GM19467 (cell line): Measurements from ENCODE around the gene CACNA2D4.

Source experiments
- ATAC-seq: cut with Tn5 transposase; IDR thresholded peaks from one replicate; pipeline ENCODE4 v1.9.1; 2021; ENCODE audit warnings: mild to moderate bottlenecking, moderate library complexity; ENCODE audit not compliant: unreplicated experiment

CACNA2D4 gene

DNA sequence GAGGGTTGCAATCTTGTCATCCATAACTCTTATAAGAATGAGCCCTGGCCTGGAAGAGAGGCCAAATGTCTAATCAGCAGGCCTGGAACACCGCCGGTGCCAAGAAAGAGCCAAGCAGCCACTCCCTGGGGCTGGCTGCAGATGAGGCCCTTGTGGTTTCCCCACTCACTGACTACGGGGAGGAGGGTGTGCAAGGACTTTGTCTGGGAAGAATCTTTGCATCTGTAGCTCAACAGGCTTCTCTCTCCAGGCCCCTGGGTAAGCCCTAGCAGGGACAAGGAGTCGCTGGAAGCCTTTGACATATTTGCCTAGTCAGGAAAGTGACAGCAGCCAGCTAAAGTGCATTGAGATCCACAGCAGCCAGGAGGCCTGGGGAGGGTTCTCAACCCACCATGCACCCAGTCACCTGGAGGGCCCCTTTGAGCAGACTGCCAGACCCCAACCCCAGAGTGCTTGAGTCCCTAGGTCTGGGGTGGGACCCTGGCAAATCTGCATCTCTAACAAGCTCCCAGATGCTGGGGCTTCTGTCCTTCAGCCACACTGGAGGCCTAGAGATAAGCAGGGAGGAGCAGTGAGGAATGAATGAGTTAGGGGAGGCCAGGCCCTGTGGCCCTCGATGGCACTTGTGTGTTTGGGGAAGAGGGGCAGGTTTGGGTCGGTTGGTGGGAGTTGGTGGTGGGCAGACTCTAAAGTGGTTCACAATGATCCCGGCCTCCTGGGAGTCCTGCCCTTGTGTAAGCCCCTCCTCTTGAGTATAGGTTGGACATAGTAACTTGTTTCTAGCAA, 112.0 kb downstream of the CACNA2D4 start:
- no peak for ATAC-seq

DNA sequence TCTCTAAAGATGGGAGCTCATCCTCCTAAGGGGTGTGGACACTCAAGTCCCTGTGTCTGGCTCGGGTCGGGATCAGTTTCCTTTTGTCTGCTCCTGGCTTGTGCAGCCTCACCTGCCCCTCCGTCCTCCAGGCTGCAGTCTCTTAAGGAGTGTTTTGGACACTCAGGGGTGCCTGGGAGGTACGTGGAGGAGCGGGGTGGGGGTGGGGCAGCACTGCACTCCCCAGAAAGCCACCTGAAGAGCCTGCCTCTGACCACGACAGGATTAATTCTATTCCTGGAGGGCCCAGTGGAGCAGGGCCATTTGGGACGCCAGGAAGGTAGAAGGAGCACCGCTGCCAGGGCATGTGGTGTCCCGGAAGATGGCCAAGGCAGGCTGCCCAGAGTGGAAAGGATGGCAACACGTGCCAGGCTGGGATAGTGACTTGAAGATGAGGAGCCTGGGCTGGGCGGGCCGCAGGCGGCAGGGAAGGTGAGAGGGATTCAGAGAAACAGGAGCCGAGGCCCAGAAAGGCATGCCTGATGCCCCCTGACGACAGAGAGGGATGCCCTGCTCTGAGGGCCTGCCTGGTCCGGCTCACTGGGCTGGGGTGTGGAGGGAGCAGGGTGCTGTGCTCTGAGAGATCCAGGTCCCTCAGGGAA, 112.9 kb downstream of the CACNA2D4 start:
- ATAC-seq = no peak

DNA sequence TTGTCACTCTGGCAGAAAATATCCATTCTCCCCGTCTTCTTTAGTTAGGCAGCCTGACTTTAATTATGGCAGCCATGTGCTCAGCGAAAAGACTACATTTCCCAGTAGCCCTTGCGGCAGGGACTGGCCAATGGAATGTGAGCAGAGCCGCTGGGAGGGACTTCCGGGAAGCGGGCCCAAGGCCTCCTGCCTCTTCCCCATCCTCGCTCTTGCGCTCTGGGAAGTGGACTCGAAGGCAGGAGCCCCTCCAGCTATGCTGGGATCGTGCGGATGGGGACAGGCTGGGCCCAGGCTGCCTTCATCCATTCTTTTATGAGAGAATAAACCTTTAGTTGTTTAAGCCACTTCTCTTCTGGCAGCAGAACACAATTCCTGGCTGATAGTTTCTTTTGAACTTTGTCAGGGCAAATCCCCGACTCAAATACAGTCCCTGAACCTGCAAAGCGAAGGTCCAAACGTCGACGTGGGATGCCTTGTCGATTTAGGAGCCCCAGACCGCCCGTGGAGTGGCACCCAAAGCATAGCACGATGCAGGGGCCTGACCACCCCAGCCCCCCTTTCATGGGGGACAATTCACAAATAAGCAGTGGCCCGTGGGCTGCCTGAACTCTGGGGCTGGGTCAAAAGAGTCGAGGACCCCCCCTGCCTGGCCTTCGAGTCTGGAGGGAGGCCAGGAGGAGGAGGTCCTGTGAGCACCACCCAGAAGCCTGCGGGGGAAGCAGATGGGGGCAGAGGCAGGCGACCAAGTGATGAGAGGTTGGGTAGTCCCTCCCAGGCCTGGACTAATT, 113.7 kb downstream of the CACNA2D4 start:
- peak; percentile 74 for ATAC-seq

GRCh38 chr12:1803736-1804135, 114.7 kb downstream of the CACNA2D4 start:
- no peak for ATAC-seq

DNA sequence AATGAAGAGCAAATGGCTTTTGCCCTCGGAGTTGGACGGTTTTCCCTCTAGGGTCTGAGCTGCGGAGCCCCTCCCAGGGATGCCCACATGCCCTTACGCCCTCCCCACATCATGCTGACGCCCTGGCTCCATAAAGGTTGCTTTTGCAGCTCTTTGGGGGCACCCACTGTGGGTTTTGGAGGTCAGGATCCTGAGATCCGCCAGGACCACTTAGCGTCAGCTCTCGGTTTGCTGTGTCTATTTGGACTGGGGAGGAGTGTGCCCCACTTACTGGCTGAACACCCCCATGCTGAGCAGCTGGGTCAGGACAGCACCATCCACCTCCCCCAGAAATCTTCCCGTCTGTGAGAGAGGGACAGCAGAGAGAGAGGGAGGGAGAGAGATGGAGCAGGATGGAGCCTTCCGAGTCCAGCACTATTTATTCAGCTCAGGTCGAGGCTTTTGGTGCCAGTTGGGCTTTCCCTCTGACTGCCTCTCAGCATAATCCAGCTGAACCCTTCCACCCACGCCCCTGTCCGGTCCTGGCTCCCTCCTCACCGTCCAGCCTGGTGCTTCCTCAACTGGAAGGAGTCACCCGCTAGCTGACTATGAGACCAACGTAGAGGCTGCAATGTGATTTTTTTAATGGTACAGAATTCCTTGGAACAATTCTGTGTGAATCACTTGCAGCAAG, 117.0 kb downstream of the CACNA2D4 start:
- ATAC-seq = no peak

GRCh38 chr12:1800401-1801302, 117.8 kb downstream of the CACNA2D4 start:
- no peak for ATAC-seq

DNA sequence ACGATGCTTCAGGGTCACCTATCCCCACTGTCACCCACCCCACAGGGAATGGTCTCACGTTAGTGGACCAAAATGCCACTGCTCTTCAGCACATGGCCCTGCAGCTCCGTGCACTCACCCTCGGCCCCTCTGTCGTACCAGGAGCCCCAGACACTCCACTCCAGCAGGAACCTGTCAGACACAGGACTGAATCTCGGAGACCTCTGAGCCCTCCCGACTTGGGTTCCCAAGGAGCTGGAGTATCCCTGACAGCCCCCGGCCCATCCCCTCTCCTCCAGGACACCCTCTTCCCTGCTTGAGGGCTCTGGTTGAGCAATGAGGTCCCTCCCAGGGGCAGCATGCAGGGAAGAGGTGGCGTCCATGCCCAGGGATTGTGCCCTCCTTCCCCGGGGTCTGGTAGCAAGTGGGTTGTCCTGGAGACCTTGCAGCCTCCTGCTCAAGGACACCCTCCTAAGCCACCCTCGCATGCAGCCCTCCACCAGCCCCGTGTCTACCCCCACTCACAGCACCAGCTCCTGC, 118.5 kb downstream of the CACNA2D4 start:
- no peak for ATAC-seq

DNA sequence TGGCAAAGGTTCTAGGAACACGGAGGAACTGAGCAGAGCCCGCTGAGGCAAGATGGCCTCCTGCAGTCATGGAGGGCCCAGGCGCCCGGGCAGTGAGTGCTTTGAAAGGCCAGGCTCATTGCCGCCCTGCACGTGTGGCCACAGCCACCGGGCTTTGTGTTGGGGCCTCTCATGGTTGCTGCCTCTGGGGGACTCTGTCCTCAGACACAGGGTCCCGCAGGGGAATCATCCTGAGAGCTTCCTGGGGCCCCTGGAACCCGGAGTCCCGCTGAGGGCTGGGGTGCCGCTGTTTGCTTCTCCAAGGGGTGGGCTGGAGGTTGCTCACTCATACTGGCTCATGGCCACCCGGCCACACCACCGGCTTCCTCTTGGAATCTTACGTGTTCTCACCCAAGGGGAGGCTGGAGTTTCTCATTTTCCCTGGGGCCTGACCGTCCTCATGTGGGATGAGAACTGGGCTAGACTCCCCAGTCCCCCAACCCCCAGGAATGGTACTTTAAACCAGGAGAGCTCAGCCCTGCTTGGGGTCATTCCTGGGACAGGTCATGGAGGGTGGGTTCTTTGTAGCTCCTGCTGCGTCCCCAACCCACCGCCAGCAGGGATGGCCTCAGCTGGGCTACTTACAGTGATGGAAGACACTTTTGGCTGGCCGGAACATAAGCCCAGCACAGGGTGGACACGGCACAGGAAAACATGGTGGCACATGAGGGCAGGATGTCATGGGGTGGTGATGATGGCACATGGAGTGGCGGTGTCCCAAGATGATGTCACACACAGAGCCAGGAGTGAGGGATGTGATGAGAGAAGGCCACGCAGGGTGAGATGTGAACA, 119.2 kb downstream of the CACNA2D4 start:
- no peak for ATAC-seq

GRCh38 chr12:1798641-1799020, 119.8 kb downstream of the CACNA2D4 start:
- no peak for ATAC-seq

DNA sequence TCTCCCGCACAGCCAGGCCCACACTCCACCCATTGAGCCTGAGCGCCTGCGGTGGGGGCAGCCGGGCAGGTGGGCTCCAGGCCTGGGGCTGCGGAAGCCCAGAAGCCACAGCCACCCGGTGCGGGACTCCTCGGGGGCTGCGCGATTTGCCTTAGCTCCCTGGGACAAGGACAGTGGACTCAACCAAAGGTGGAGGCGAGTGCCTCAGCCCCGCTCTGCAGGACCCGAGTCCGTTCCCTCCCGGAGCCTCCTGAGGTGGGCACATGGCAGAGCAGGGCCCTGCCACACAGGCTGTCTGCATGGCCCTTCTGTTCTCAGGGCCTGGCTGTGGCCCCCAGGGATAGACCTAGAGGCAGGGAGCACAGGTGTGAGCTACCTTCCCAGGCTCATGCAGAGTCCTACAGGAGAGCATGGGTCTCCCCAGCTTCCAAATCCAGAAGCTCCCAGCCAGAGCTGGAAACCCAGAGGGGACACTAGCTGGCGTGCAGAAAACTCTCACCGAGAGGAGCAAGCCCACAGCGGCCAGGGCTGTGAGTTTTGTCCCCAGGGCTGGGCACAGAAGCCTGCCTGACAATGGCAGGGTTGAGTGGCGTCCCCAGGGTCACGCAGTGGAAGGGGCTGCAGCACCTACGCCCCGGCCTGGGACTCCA, 120.3 kb downstream of the CACNA2D4 start:
- no peak for ATAC-seq

- ATAC-seq = peak; percentile 13
These were observed 121.2 kb downstream of the CACNA2D4 start for GRCh38 chr12:1797011-1797901.

DNA sequence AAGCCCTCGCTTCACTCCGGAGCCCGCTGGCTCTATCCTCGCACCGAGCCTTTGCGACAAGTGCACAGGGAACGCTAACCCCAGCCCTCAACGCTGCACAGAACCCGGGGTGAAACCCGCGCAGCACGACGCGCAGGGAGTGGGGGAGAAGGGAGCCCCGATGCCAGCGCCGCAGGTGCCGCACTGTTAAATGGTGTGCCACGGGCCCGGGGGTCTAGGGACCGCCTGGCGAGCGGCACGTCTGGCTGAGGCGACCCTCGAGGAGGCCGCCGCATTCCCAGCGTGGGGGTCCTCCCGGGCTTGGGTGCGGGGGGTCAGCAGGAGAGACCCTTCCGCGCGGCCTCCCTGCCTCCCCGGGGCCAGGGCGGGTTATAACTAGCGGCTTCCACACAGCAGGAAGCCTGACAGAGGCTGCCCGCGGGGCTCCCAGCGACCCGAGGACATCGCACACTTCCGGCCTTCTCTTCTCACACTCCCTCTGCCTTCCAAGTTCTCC, 121.9 kb downstream of the CACNA2D4 start:
- peak; percentile 22 for ATAC-seq

GRCh38 chr12:1795785-1796514, 122.5 kb downstream of the CACNA2D4 start:
- peak; percentile 84 for ATAC-seq

GRCh38 chr12:1795221-1795784, 123.1 kb downstream of the CACNA2D4 start:
- ATAC-seq = no peak

- ATAC-seq = no peak
These were observed 123.9 kb downstream of the CACNA2D4 start for GRCh38 chr12:1794440-1795090.
